ENCODE measurements around the gene CIPC.

Gene CIPC

DNA sequence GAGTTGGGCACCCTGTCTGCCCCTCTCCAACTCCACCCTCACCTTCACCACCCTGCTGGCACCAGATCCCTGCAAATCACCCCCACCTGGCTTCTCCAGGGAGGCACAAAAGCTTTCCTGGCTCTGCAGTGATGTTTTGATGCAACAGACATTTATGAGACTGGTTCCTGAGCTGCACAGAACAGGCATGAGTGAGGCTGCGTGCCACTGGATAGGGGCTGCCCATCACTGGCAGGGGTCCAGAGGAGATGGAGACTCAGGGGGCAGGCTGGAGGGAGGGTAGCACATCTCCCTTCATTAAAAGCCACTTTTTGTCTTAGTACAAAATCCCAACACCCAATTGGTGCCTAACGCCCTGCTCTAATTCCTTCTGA, 60.8 kb downstream of the CIPC start:
- Histone ChIP-seq H3K4ac (ENCODE audit: low read depth in 1 of 2, low read length in 2 of 2) (no peak overlapping the region), H4K91ac (ENCODE audit: low read length) (no peak overlapping the region), H2BK120ac (ENCODE audit: low read depth, low read length) (no peak overlapping the region), H2AFZ (ENCODE audit: low read depth, low read length) (peak overlapping the region; percentile 67), H3K18ac (ENCODE audit: low read depth in 1 of 2, low read length in 2 of 2) (peak overlapping the region in 1 of 2 experiments; percentile 32), H2AK5ac (ENCODE audit: low read length, severe bottlenecking) (no peak overlapping the region), H3K23ac (ENCODE audit: low read length in 2 of 2) (no peak overlapping the region), H3K27me3 (ENCODE audit: control insufficient read depth in 1 of 2, insufficient read depth in 1 of 2, low read length in 2 of 2) (peaks cover 36 to 50% of the 10 kb centered on the region in 2 experiments), H3K4me1 (ENCODE audit: control insufficient read depth, insufficient read depth, low read depth, low read length) (peaks cover 10% of the 10 kb centered on the region), H2BK5ac (ENCODE audit: low read depth, low read length, poor library complexity, severe bottlenecking) (no peak overlapping the region), H3K9ac (ENCODE audit: low read length) (no peak overlapping the region), H4K8ac (ENCODE audit: low read length) (no peak overlapping the region), H3K4me3 (ENCODE audit: insufficient read depth in 1 of 2, low read depth in 1 of 2, low read length in 2 of 2) (peak overlapping the region in 1 of 2 experiments; percentile 42), H3K36me3 (ENCODE audit: control insufficient read depth in 1 of 2, insufficient read depth in 2 of 2, low read depth in 1 of 2, low read length in 2 of 2) (no peaks in the 10 kb centered on the region), H3K14ac (ENCODE audit: low read length in 2 of 2) (no peak overlapping the region), H3K9me3 (ENCODE audit: control insufficient read depth, low read length) (peaks cover 2% of the 10 kb centered on the region), H3K4me2 (ENCODE audit: low read length, poor library complexity, severe bottlenecking) (no peak overlapping the region), H2BK12ac (ENCODE audit: low read length in 2 of 2) (no peak overlapping the region), H2BK15ac (ENCODE audit: low read depth, poor library complexity, severe bottlenecking) (no peak overlapping the region), H3K27ac (ENCODE audit: low read length, poor library complexity, severe bottlenecking) (no peak overlapping the region), H3K79me1 (replicated peaks; ENCODE audit: low read length, poor library complexity, severe bottlenecking) (no peaks in the 10 kb centered on the region)
- WGBS = 65% methylated on average over 2 of the region's 2 CpGs
- no peak for DNase-seq

DNA sequence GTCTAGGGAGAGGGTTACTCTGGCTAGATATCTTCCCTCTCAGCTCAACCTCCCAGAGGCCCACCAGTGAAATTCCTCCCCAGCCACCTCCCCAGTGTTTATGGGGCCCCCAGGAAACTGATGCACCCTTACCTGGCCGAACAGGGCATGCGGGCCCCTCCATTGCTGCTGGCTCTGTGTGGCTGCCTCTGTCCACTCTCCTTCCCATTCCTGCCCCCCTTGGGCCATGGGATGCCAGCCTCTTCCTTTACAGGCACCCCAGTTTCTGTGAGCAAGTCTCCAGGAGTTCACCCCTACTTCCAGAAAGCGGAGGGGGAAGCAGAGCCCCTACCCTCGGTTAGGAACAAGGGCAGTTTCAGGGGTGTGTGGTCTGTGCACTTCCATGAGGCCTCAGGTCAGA, 63.0 kb downstream of the CIPC start:
- no peak overlapping the region for H2AFZ ChIP-seq (ENCODE audit: low read depth, low read length)
- no peak overlapping the region for H2AK5ac ChIP-seq (ENCODE audit: low read length, severe bottlenecking)
- WGBS = 73% methylated on average over 4 of the region's 4 CpGs
- peaks cover 18 to 29% of the 10 kb centered on the region in 2 experiments for H3K27me3 ChIP-seq (ENCODE audit: control insufficient read depth in 1 of 2, insufficient read depth in 1 of 2, low read length in 2 of 2)
- no peak overlapping the region for H3K18ac ChIP-seq (ENCODE audit: low read depth in 1 of 2, low read length in 2 of 2)
- no peak overlapping the region for H3K4me3 ChIP-seq (ENCODE audit: insufficient read depth in 1 of 2, low read depth in 1 of 2, low read length in 2 of 2)
- H3K9ac ChIP-seq (ENCODE audit: low read length) = no peak overlapping the region
- H3K4me1 ChIP-seq (ENCODE audit: control insufficient read depth, insufficient read depth, low read depth, low read length) = peaks cover 10% of the 10 kb centered on the region
- no peak overlapping the region for H2BK5ac ChIP-seq (ENCODE audit: low read depth, low read length, poor library complexity, severe bottlenecking)
- no peak overlapping the region for H3K4ac ChIP-seq (ENCODE audit: low read depth in 1 of 2, low read length in 2 of 2)
- no peaks in the 10 kb centered on the region for H3K9me3 ChIP-seq (ENCODE audit: control insufficient read depth, low read length)
- no peak overlapping the region for H4K91ac ChIP-seq (ENCODE audit: low read length)
- H2BK15ac ChIP-seq (ENCODE audit: low read depth, poor library complexity, severe bottlenecking) = no peak overlapping the region
- no peak overlapping the region for H3K4me2 ChIP-seq (ENCODE audit: low read length, poor library complexity, severe bottlenecking)
- H3K23ac ChIP-seq (ENCODE audit: low read length in 2 of 2) = no peak overlapping the region
- H2BK12ac ChIP-seq (ENCODE audit: low read length in 2 of 2) = no peak overlapping the region
- no peak for DNase-seq
- H3K27ac ChIP-seq (ENCODE audit: low read length, poor library complexity, severe bottlenecking) = no peak overlapping the region
- no peaks in the 10 kb centered on the region for H3K36me3 ChIP-seq (ENCODE audit: control insufficient read depth in 1 of 2, insufficient read depth in 2 of 2, low read depth in 1 of 2, low read length in 2 of 2)
- no peak overlapping the region for H3K14ac ChIP-seq (ENCODE audit: low read length in 2 of 2)
- H4K8ac ChIP-seq (ENCODE audit: low read length) = no peak overlapping the region
- no peak overlapping the region for H2BK120ac ChIP-seq (ENCODE audit: low read depth, low read length)
- no peaks in the 10 kb centered on the region for H3K79me1 ChIP-seq (replicated peaks; ENCODE audit: low read length, poor library complexity, severe bottlenecking)
